IPS-NIHi11 (cell line): ENCODE measurements around the gene CGB1.
"Not testable (repeated sequence)": the region's sequence is repeated elsewhere in the genome, so short reads cannot be mapped to it uniquely, and the experiment has no call there.

ENCODE experiments used
- DNase-seq: peaks from one replicate; pipeline ENCODE4 v3.0.0; 2012; ENCODE audit warnings: mixed read lengths, low spot score

Gene CGB1

DNA sequence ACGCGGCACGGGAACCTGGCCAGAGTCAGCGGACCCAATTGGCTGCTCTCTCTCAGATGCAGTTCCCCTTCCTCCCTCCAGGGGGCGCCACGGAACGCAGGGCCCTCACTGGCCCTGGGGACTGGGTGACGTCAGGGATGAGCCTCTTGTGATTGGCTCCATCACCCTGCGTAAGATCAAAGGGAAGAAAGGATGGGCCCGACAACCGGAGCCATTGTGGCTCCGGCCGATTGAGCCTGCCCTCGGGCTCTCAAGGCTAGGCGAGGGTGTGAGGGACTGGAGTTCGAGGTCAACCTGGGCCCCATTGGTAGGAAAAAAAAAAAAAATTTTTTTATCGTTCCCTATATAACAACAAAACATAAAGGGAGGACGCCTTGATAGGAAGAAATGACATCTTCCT is at the start of gene CGB1:
TSS of gene CGB1 (minus strand) at position 81 of the 400 bp plus-strand sequence. CDS start 184 bp downstream, outside the sequence.
- DNase-seq: peak; percentile 65

DNA sequence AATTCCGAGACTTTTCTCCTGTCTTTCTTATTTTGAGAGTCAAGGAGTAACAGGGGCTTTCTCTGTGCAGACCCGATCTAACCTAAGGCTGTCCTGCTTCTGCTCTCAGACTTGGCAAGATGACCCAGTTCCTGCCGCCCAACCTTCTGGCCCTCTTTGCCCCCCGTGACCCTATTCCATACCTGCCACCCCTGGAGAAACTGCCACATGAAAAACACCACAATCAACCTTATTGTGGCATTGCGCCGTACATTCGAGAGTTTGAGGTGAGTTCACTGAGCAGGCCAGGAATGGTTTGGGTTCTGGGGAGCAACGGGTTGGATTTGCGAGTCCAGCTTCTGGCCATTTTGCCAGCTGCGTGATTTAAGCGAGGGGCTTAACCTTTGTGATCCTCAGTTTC is 49.6 kb upstream of the CGB1 start:
- no peak for DNase-seq

DNA sequence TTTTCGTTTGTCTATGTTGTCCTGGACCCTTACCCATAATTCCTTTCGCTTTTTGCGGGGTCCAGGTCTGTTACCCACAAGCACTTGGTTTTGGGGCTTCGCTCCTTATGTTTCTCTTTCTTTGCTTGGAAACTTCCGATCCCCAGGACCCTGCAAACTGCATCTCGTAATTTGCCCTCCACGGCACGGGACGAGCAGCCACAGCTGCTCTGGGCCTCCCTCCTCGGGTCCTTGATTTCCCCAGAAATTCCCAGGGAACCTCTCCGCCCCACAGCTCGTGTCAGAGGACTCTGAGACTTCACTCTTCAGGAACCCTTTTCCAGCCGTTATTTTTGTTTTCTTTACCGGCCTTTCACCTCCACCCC is 49.2 kb upstream of the CGB1 start:
- DNase-seq: no peak

DNA sequence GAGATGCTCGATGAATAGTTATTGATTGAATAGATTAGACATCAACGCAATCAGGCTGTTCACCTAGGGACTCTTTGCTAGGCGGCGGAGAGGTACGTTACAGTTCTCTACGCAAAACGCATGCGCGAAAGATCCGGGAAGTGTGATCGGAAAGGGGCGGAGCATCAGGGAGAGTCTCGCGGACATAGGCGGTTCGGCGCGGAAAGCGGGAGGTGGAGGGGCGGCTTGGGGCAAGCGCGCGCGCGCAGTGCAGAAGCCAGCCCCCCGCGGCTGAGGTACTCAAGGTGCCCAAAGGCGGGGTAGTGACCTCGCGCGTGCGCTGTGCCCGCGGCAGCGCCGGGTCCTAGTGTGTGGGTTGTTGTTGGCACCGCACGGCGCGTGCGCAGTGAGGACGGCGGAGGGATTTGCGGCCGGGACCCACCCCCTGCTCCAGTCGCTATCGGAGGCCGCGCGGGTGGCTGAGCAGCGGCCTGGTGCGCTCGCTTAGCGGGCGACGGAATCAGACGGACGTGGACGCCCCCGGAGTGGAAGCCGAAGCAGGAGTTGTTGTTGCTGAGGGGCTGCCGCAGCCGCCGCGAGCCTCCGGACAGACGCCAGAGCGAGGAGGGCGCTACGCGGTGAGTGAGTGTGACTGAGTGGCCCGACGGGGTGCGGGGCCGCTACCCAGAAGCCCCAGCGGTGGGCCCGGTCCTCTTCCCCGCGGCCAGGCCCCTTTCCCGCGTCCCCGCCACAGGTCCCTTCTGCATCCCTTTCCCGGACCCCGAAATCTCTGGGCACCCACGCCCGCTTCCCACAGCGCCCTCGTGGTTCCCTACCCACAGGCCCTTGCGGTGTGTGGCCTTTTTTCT is 48.5 kb upstream of the CGB1 start, which contains the start of gene SNRNP70:
TSS of gene SNRNP70 (plus strand) at position 432 of the 848 bp plus-strand sequence. CDS start 964 bp downstream, outside the sequence.
- peak; percentile 99 for DNase-seq

DNA sequence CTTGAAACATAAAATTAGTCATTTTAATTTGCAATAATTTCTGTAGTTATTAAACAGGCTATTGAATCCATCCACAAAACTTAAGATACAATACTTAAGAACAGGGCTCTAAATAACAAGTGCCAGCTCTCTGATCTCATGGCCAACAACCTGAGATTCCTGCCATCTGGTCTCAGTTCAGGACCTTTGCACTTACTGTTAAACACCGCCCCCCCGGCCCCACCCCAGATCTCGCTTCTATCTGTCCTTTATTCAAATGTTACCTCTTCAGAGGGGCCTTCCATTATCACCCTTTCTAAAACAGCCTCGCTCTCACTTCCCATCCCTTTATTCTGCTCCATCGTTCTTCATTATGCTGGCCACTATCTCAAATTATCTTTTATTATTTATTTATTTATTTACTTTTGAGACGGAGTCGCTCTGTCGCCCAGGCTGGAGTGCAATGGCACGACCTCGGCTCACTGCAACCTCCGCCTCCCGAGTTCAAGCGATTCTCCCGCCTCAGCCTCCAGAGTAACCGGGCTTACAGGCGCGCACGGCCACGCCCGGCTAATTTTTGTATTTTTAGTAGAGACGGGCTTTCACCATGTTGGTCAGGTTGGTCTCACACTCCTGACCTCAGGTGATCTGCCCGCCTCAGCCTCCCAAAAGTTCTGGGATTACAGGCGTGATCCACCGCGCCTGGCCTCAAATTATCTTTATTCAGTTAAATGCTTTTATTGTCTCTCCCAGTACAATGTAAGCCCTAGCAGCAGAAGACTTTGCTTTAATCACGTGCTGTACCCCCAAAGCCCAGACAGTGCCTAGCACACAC is 47.7 kb upstream of the CGB1 start:
- no peak for DNase-seq

DNA sequence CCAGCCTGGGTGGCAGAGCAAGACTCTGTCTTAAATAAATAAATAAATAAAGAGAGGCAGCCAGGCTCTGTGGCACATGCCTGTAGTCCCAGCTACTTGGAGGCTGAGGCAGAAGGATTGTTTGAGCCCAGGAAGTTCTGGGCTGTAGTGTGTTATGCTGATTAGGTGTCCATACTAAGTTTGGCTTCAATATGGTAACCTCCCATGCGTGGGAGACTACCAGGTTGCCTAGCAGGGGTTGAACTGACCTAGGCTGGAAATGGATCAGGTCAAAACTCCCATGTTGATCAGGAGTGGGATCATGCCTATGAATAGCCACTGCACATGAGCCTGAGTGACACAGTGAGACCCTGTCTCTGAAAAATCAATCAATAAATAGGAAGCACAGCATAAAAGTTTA is 44.6 kb upstream of the CGB1 start:
- DNase-seq: no peak

DNA sequence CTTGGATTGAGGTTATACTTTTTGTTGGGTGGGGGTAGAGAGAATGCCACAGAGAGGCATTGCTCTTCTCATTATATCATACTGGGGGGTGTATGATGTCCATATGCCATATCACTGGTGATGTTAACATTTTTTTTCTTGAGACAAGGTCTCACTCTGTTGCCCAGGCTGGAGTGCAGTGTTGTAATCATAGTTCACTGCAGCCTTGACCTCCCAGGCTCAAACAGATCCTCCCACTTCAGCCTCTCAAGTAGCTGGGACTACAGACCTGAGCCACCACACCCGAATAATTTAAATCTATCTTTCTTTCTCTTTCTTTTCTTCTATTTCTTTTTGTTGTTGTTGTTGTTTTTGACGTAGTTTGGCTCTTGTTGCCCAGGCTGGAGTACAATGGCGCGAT is 43.7 kb upstream of the CGB1 start:
- no peak for DNase-seq

DNA sequence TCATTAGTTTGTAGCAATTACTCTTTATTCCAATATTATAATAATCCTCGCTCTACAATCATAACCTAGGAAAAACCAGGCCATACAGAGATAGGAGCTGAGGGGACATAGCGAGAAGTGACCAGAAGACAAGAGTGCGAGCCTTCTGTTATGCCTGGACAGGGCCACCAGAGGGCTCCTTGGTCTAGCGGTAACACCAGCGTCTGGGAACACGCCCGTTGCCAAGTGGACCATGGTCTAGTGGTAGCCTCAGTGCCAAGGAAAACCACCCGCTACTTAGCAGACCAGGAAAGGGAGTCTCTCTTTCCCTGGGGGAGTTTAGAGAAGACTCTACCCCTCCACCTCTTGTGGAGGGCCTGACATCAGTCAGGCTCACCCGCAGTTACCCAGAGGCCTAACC is 38.2 kb upstream of the CGB1 start:
- not testable (repeated sequence) for DNase-seq

DNA sequence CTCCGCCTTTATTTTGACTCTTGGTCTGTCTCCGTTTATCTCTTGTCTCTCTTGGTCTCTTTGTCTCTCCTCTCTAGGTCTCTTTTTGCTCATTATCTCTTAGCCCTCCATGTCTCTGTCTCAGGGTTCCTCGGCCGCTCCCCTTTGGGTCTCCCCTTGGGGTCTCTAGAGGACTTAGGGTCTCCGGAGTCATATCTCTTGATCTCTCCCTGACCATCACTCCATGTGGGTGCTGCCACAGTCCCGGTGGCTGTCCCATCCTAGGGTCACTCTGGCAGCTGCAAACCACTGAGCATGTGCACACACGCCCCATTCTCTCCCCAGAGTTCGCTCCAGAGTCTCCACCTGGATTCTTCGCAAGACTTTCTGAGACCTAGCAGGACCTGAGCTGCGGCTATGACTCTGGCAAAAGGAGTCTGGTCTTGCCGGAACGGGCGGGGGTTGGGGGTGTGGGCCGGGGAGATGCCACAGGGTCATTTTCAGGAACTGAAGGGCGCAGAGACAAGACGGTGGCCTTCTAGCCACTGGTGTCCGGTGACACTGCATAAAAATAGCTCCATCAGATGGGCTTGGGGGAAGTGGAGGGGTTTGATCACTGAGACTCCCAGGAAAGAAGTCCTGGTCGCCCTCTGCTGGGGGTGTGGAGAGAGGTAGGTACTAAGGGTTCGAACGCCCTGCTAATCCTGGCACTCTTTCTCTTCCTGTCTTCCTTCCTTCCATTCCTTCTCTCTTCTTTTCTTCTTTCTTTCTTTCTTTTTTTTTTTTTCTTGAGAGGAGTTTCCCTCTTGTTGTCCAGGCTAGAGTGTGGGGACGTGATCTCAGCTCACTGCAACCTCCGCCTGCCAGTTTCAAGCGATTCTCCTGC is 37.1 kb upstream of the CGB1 start:
- DNase-seq: peak; percentile 37

DNA sequence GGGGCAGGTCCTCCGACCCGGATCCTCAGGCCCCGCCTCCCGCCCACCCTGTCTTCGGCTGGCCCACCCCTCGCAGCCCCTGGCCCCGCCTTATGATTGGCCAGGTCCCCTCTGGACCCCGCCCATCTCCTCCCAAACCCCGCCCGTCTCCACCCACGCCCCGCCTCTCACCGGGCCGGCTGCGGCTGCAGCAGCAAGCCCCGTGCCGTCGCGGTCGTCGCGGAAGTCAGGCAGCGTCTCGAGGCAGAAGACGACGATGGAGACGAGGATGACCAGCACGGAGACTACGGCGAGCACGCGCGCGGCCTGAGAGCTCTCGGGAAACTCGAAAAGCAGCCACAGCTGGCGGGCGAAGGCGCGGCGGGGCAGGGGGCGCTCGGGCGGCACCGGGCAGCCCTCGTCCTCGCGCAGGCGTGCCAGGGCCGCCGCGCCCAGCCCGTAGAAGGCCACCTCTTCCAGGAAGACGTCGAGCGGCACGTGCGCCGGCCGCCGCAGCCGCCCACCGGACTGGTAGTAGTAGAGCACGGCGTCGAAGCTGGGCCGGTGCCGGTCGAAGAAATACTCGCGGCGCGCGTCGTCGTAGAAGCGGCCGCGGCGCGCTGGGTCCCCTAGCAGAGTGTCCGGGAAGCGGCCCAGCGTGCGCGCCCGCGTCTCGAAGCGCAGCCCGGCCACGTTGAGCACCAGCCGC is 35.3 kb upstream of the CGB1 start:
- peak; percentile 92 for DNase-seq

DNA sequence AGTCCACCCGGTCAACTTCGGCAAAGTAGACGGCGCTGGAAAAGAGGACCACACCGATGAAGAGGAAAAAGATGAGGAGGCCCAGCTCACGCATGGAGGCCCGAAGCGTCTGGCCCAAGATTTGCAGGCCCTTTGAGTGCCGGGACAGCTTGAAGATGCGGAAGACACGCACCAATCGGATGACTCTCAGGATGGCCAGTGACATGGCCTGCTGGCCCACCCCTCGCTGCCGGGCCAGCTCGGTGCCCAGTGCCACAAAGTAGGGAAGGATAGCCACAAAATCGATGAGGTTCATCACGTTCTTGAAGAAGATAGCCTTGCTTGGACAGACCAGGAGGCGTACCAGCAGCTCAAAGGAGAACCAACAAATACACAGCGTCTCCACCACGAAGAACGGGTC is 33.7 kb upstream of the CGB1 start:
- DNase-seq: no peak

DNA sequence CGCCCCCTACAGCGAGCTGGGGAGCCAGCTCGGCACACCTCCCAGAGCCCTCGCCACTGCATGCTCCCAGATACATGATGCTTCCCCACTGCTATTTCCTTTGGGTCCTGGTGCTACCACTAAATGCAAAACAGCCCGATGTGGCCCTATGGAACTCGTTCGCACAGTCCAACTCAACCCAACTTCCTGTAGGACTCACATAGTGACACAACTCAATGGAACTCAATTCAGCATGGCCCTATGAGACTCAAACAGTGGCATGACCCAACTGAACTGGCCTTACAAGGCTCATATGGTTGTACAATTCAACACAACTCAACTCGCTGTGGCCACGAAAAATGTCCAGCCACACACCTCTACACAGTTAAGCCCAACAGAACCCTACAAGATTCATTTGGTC is 32.3 kb upstream of the CGB1 start:
- no peak for DNase-seq

DNA sequence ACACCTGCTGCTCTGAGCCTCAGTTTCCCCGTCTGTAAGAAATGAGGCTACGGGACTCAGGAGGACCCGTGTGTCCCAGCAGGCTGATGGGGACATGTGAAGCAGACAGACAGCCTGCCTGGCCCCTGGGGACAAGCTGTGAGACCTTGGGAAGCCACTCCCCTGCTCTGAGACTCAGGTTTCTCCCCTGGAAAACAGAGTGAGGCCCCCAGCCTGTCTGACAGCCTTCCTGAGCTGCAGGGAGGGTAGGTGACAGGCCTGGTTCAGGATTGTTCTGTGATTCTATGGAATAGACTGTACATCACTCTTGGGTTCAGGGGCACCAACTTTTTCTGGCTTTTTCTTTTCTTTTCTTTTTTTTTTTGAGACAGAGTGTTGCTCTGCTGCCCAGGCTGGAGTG is 30.9 kb upstream of the CGB1 start:
- DNase-seq: no peak

DNA sequence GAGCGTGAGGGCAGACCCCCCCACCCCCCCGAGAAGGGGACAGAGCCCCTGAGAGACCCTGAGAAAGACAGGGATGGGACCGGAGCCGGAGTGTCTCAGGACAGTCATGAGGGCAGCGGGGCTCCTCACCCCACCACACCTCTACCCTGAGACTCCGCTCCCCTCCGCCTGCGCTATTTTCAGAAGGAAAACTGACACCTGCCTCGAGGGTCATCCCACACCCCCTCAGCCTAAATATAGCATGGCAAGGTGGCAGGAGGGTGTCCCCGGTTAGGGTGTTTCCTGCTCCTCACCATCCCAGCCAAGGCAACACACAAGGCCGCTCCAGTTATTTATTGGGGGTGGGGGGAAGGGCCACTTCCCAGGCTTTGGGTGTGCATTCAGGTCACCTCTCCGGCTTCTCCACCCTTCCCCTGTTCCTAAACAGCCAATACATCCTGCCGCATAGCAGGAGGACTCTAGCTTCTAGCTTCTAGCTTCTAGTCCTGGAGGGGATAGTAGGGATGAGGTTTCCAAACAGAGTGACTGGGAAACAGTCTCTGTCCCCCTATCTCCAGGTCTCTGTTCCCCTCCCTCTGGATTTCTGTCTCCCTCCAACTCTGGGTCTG is 29.3 kb upstream of the CGB1 start:
- DNase-seq: no peak

DNA sequence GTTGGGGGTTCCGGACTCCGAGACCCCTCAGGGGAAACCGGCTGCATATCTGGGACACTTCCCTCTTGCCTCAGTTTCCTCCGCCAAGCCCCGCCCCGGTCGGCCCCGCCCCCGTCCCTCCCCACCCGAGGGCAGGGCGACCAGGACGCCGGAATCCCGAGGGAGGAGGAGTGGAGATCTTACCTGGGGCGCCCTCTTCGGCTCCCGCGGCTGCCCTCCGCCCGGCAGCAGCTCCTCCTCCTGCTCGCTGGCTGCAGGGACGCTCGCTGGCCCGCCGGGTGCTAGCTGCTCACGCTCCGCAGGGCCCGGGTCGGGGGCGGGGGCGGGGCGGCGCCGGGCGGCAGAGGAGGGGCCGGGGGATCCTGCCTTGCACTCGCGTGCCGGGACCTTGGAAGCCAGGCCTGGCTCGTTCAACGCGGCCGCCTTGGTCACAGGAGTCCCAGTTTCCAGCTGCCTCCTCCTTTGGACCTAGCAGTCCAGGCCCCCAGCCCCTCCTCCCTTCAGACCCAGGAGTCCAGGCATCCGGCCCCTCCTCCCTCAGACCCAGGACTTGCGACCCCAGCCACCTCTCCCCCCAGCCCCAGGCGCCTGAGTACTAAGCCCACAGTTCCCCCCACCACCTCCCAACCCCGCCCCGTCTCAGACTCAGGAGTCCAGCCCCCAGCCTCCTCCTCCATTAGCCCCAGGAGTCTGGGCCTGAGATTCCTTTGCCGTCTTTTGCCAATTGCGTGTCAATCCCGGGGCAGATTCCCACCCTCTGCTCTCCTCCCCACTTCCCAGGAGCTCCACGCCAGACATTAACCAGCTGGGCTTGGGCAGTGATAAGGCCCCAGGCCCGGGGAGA is 28.3 kb upstream of the CGB1 start, which contains the start of gene NTF4:
TSS of gene NTF4 (minus strand) at position 51 of the 844 bp plus-strand sequence. CDS start 2,821 bp downstream, outside the sequence.
- DNase-seq: peak; percentile 90

DNA sequence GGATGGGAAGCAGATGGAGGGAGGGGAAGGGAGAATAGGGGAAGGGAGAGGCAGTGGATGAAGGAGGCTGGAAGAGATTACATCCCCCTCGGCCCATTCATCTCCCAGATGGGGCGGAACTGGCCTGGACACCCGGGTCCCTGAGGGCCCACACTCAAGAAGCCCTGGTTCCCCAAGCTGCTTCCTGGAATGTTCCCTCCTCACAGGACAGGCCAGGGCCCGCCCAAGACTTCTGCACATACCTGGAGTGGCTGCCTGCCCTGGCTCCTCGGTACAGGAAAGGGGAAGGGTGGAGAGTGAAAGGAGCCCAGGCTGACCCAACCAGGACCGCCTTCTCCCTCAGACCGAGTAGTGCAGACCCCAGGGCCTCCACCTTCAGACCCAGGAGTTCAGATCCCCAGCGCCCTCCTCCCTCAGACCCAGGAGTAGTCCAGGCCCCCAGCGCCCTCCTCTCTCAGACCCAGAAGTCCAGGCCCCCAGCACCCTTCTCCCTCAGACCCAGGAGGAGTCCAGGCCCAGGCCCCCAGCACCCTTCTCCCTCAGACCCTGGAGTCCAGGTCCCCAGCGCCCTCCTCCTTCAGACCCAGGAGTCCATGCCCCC is 27.4 kb upstream of the CGB1 start:
- peak; percentile 25 for DNase-seq

DNA sequence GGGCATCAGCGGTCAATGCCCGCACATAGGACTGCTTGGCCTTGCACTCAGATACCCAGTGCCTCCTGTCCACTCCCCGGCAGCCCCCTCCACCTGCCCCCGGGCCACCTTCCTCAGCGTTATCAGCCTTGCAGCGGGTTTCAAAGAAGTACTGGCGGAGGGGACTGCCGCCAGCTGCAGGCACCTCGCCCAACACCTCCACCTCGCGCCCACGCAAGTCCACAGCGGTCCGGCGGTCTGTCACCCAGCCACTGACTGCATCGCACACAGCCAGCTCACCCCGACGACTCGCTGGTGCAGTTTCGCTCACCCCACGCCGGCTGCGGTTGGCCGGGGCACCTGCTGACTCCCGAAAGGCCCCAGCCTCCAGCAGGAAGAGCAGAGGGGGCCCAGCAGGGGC is 24.8 kb upstream of the CGB1 start:
- DNase-seq: peak; percentile 4

DNA sequence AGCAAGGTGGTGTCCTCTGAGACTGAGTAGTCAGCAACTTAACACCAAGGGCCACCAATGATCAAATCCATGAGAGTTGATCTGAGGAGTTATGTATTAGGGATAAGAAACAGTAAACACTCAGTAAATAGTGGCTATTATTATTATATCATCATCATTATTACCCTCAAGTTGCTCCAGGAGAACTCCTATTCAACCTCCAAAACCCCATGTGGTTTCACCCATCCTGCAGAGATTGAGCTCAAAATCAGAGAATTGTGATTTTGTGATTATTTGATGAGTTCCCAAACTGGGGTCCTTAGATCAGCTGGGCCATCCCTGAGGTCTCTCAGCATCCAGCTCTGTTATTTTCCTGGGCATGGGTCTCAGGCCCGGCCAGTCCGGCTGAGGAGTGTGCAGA is 24.3 kb upstream of the CGB1 start:
- no peak for DNase-seq

DNA sequence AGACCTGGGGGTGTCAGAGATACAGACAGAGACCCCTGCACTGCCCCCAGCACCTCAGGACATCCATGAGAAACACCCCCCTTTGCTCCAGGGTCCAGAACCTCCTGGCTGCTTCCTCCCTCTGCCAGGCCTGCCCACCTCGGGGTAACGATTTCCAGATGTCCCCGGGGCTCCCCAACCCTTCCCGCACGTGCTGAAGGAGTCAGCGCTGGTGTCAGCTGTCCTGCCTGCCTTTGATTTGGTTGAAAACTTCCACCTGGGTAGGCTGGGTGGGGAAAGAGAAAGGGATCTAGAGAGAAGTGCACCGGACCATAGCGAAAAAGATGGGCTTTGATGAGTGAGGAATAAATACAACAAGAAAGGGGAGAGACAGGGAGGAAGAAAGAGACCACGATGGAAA is 22.4 kb upstream of the CGB1 start:
- peak; percentile 1 for DNase-seq

DNA sequence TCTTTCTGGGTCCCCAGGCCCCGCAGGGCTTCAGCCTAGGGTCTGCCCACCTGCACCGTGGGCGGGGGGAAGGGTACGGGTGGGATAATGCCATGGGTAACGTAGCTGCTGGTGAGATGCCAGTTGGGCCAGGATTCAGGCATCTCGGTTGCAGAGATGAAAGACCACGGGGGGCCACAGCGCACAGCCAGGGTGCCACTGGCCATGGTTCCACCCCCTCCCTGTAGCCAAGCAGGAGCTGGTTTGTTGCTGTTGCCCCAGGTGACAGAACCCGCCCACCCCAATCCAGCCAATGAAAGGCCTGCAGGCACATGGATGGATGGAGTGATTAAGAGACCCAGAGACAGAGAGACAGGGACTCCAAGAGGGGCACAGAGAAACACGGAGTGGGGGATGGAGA is 21.9 kb upstream of the CGB1 start:
- peak; percentile 56 for DNase-seq
